ENCODE measurements around the gene C12orf76.

The C12orf76 gene

GRCh38 chr12:110035534-110036104, 12.7 kb downstream of the C12orf76 start:
- no peak overlapping the region for H3K4me3 ChIP-seq (ENCODE audit: low read depth, low read length)
- DNase-seq (ENCODE audit: low read depth): no peak
- no peak for TF ChIP-seq CTCF (IDR thresholded peaks at IDR 0.05; ENCODE audit: insufficient read depth, low read depth, low read length, missing control alignments)

- no peak overlapping the region for H3K4me3 ChIP-seq (ENCODE audit: low read depth, low read length)
- DNase-seq (ENCODE audit: low read depth): no peak
- TF ChIP-seq CTCF (IDR thresholded peaks at IDR 0.05; ENCODE audit: insufficient read depth, low read depth, low read length, missing control alignments): no peak
These were observed 14.4 kb downstream of the C12orf76 start for GRCh38 chr12:110033888-110034287.

GRCh38 chr12:110029290-110029815, 19.0 kb downstream of the C12orf76 start:
- DNase-seq (ENCODE audit: low read depth): no peak
- no peak overlapping the region for H3K4me3 ChIP-seq (ENCODE audit: low read depth, low read length)
- no peak for TF ChIP-seq CTCF (IDR thresholded peaks at IDR 0.05; ENCODE audit: insufficient read depth, low read depth, low read length, missing control alignments)

- TF ChIP-seq CTCF (IDR thresholded peaks at IDR 0.05; ENCODE audit: insufficient read depth, low read depth, low read length, missing control alignments): no peak
- H3K4me3 ChIP-seq (ENCODE audit: low read depth, low read length): no peak overlapping the region
- DNase-seq (ENCODE audit: low read depth): no peak
These were observed 20.0 kb downstream of the C12orf76 start for GRCh38 chr12:110028323-110028722.

- TF ChIP-seq CTCF (IDR thresholded peaks at IDR 0.05; ENCODE audit: insufficient read depth, low read depth, low read length, missing control alignments): no peak
- no peak for DNase-seq (ENCODE audit: low read depth)
- no peak overlapping the region for H3K4me3 ChIP-seq (ENCODE audit: low read depth, low read length)
These were observed 24.3 kb downstream of the C12orf76 start for GRCh38 chr12:110024051-110024450.

- H3K4me3 ChIP-seq (ENCODE audit: low read depth, low read length): no peak overlapping the region
- no peak for DNase-seq (ENCODE audit: low read depth)
- TF ChIP-seq CTCF (IDR thresholded peaks at IDR 0.05; ENCODE audit: insufficient read depth, low read depth, low read length, missing control alignments): no peak
These were observed 25.0 kb downstream of the C12orf76 start for GRCh38 chr12:110023059-110023980.
